ENCODE data around the gene CLSTN2.

The CLSTN2 gene

DNA sequence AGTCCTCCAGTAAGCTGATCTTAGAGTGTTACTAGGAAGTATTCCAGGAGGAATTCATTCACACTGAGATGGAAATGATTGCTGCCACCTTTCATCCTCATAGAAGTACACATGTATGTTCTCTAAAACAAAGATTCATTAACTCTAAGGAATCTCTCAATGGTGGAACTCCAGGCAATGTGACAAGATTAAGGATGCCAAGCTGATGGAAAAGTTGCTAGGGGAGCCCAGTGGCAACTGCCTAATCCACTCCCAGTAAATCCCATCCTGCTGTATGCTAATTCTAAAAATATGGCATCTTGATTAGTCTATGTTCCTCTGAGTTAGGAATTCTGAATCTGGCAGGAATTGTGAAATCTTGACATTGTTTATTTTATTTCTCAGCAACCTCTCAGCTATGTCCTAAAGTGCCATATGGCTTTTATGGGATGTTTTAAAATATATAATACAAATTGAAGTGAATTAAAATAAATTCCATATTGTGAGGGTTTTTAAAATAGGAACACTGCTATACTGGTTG, 532.9 kb downstream of the CLSTN2 start:
- Histone ChIP-seq H3K27ac (ENCODE audit: low read length) (no peak overlapping the region), H3K36me3 (replicated peaks; ENCODE audit: insufficient read depth, low read length) (no peaks in the 10 kb centered on the region), H3F3A (ENCODE audit: insufficient read depth, low read length) (no peaks in the 10 kb centered on the region), H3K27me3 (replicated peaks; ENCODE audit: insufficient read depth, low read length) (no peaks in the 10 kb centered on the region), H3K9me3 (replicated peaks; ENCODE audit: insufficient read depth, low read length) (no peaks in the 10 kb centered on the region), H3K9ac (ENCODE audit: low read length) (no peak overlapping the region), H3K79me2 (ENCODE audit: low read length) (no peaks in the 10 kb centered on the region), H3K4me3 (ENCODE audit: low read length) (no peak overlapping the region), H4K20me1 (ENCODE audit: insufficient read depth, low read length) (no peaks in the 10 kb centered on the region), H3K9me2 (replicated peaks; ENCODE audit: insufficient read depth, low read length) (no peaks in the 10 kb centered on the region), H3K4me1 (ENCODE audit: low read length) (no peaks in the 10 kb centered on the region), H2AFZ (ENCODE audit: low read length) (no peak overlapping the region), H3K4me2 (ENCODE audit: low read depth, low read length) (no peak overlapping the region)
- no peak for TF ChIP-seq EZH2 (optimal IDR thresholded peaks at IDR 0.05; ENCODE audit: low read depth, low read length)
- no peak for TF ChIP-seq EZH2phosphoT487 (IDR thresholded peaks at IDR 0.05; ENCODE audit: low read length)
- TF ChIP-seq, protein P1, sequence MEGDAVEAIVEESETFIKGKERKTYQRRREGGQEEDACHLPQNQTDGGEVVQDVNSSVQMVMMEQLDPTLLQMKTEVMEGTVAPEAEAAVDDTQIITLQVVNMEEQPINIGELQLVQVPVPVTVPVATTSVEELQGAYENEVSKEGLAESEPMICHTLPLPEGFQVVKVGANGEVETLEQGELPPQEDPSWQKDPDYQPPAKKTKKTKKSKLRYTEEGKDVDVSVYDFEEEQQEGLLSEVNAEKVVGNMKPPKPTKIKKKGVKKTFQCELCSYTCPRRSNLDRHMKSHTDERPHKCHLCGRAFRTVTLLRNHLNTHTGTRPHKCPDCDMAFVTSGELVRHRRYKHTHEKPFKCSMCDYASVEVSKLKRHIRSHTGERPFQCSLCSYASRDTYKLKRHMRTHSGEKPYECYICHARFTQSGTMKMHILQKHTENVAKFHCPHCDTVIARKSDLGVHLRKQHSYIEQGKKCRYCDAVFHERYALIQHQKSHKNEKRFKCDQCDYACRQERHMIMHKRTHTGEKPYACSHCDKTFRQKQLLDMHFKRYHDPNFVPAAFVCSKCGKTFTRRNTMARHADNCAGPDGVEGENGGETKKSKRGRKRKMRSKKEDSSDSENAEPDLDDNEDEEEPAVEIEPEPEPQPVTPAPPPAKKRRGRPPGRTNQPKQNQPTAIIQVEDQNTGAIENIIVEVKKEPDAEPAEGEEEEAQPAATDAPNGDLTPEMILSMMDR (IDR thresholded peaks at IDR 0.05; ENCODE audit: low read length) = no peak
- no peak for DNase-seq

DNA sequence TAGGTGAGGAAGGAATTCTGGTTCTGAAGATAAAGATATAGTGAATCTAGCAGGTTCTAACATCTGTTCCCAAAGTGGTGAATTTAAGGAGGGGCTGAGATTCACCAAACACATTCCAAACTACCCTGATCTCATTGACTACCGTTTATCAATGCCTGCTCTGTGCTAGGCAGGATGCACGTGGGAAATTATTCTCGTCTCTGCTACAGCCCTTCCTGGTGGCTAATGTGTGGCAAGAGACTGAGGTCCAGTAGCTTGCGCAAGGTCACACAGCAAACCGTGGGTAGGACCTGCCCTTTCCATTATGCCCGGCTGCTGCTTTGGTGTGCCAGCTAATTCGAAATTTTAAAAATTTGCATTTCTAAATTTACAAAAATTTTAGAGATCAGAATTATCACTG, 533.4 kb downstream of the CLSTN2 start:
- no peak overlapping the region for H3K4me2 ChIP-seq (ENCODE audit: low read depth, low read length)
- H2AFZ ChIP-seq (ENCODE audit: low read length) = no peak overlapping the region
- no peaks in the 10 kb centered on the region for H3K27me3 ChIP-seq (replicated peaks; ENCODE audit: insufficient read depth, low read length)
- H3K4me3 ChIP-seq (ENCODE audit: low read length) = no peak overlapping the region
- no peaks in the 10 kb centered on the region for H3K79me2 ChIP-seq (ENCODE audit: low read length)
- no peaks in the 10 kb centered on the region for H3K4me1 ChIP-seq (ENCODE audit: low read length)
- H3K36me3 ChIP-seq (replicated peaks; ENCODE audit: insufficient read depth, low read length) = no peaks in the 10 kb centered on the region
- H3K27ac ChIP-seq (ENCODE audit: low read length) = no peak overlapping the region
- H3F3A ChIP-seq (ENCODE audit: insufficient read depth, low read length) = no peaks in the 10 kb centered on the region
- TF ChIP-seq EZH2phosphoT487 (IDR thresholded peaks at IDR 0.05; ENCODE audit: low read length) (no peak), EZH2 (optimal IDR thresholded peaks at IDR 0.05; ENCODE audit: low read depth, low read length) (no peak)
- TF ChIP-seq, protein P1 (IDR thresholded peaks at IDR 0.05; ENCODE audit: low read length) = no peak
- no peaks in the 10 kb centered on the region for H3K9me3 ChIP-seq (replicated peaks; ENCODE audit: insufficient read depth, low read length)
- no peak overlapping the region for H3K9ac ChIP-seq (ENCODE audit: low read length)
- no peaks in the 10 kb centered on the region for H3K9me2 ChIP-seq (replicated peaks; ENCODE audit: insufficient read depth, low read length)
- no peak for DNase-seq
- no peaks in the 10 kb centered on the region for H4K20me1 ChIP-seq (ENCODE audit: insufficient read depth, low read length)

GRCh38 chr3:140469491-140469890, 534.5 kb downstream of the CLSTN2 start:
- DNase-seq = no peak
- Histone ChIP-seq H3K27ac (ENCODE audit: low read length) (no peak overlapping the region), H3K9ac (ENCODE audit: low read length) (no peak overlapping the region), H3F3A (ENCODE audit: insufficient read depth, low read length) (no peaks in the 10 kb centered on the region), H3K9me2 (replicated peaks; ENCODE audit: insufficient read depth, low read length) (no peaks in the 10 kb centered on the region), H3K4me3 (ENCODE audit: low read length) (no peak overlapping the region), H3K9me3 (replicated peaks; ENCODE audit: insufficient read depth, low read length) (no peaks in the 10 kb centered on the region), H3K27me3 (replicated peaks; ENCODE audit: insufficient read depth, low read length) (no peaks in the 10 kb centered on the region), H4K20me1 (ENCODE audit: insufficient read depth, low read length) (no peaks in the 10 kb centered on the region), H3K4me2 (ENCODE audit: low read depth, low read length) (no peak overlapping the region), H3K36me3 (replicated peaks; ENCODE audit: insufficient read depth, low read length) (no peaks in the 10 kb centered on the region), H2AFZ (ENCODE audit: low read length) (no peak overlapping the region), H3K4me1 (ENCODE audit: low read length) (no peaks in the 10 kb centered on the region), H3K79me2 (ENCODE audit: low read length) (no peaks in the 10 kb centered on the region)
- no peak for TF ChIP-seq EZH2 (optimal IDR thresholded peaks at IDR 0.05; ENCODE audit: low read depth, low read length)
- no peak for TF ChIP-seq EZH2phosphoT487 (IDR thresholded peaks at IDR 0.05; ENCODE audit: low read length)
- TF ChIP-seq, protein P1 (IDR thresholded peaks at IDR 0.05; ENCODE audit: low read length) = no peak

All from MM.1S (cell line).